Measurements from ENCODE around the gene STMN3.

STMN3 gene

DNA sequence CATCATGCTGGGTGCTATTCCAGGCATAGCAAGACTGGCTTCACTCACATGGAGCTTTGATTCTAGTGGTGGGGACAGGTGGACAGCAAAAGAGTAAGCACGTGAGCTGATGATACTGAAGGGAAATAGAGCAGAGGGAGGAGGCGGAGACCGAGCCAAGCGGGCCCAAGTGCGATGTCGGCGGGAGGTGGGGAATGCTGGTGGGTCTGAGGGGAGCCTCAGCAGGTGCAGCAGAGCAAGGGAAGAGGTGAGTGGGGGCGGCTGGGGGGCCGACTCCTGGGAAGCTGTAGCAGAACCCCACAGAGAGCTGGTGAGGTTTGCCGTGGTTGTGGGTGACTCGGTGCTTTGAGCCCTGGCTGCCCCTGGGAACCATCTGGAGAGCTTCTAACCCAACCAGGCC is 15.1 kb upstream of the STMN3 start:
- ChIA-PET CTCF (no interaction called here), POLR2A (interaction anchor here (2.2 kb wide), 1 partner anchor 10 kb away, joined by 7 read pairs; the partner anchor contains the start of gene RTEL1)
- TF ChIP-seq FOXM1 (IDR thresholded peaks at IDR 0.05; ENCODE audit: borderline replicate concordance) (no peak), NFRKB (IDR thresholded peaks at IDR 0.05) (no peak), HDGF (IDR thresholded peaks at IDR 0.05; ENCODE audit: borderline replicate concordance) (no peak), CTBP1 (IDR thresholded peaks at IDR 0.05; ENCODE audit: borderline replicate concordance) (no peak), ARNT (IDR thresholded peaks at IDR 0.05) (no peak)
- no peak for DNase-seq (ENCODE audit: extremely low spot score)

DNA sequence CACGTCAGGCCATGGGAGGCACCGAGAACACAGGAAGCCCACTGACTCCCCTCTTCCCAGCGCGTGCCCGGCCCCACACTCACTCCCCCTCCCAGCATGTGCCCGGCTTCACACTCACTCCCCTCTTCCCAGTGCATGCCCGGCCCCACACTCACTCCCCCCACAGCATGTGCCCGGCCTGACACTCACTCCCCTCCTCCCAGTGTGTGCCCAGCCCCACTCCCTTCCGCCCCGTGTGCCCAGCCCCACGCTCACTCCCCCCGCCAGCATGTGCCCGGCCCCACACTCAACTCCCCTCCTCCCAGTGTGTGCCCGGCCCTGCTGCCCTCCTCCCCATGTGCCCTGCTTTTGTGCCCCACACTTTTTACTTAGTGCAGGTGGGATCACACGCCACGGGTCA is 14.6 kb upstream of the STMN3 start:
- no peak for TF ChIP-seq L3MBTL2 (conservative IDR thresholded peaks at IDR 0.05)
- no peak for TF ChIP-seq CTBP1 (IDR thresholded peaks at IDR 0.05; ENCODE audit: borderline replicate concordance)
- TF ChIP-seq, protein P1, sequence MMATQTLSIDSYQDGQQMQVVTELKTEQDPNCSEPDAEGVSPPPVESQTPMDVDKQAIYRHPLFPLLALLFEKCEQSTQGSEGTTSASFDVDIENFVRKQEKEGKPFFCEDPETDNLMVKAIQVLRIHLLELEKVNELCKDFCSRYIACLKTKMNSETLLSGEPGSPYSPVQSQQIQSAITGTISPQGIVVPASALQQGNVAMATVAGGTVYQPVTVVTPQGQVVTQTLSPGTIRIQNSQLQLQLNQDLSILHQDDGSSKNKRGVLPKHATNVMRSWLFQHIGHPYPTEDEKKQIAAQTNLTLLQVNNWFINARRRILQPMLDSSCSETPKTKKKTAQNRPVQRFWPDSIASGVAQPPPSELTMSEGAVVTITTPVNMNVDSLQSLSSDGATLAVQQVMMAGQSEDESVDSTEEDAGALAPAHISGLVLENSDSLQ (IDR thresholded peaks at IDR 0.05) = no peak
- no peak for TF ChIP-seq ARNT (IDR thresholded peaks at IDR 0.05)
- no peak for TF ChIP-seq BHLHE40 (IDR thresholded peaks at IDR 0.05; ENCODE audit: borderline replicate concordance)
- TF ChIP-seq ZNF384 (IDR thresholded peaks at IDR 0.05) = no peak
- no peak for TF ChIP-seq LEF1 (IDR thresholded peaks at IDR 0.05; ENCODE audit: borderline replicate concordance)
- no peak for TF ChIP-seq FOXM1 (IDR thresholded peaks at IDR 0.05; ENCODE audit: borderline replicate concordance)
- no peak for TF ChIP-seq FOXK2 (IDR thresholded peaks at IDR 0.05)
- TF ChIP-seq TARDBP (IDR thresholded peaks at IDR 0.05) = no peak
- no peak for TF ChIP-seq SUZ12 (IDR thresholded peaks at IDR 0.05)
- no peak for TF ChIP-seq ELF4 (IDR thresholded peaks at IDR 0.05)
- TF ChIP-seq NFRKB (IDR thresholded peaks at IDR 0.05) = no peak
- TF ChIP-seq HDGF (IDR thresholded peaks at IDR 0.05; ENCODE audit: borderline replicate concordance) = no peak
- no peak for TF ChIP-seq SP1 (IDR thresholded peaks at IDR 0.05)
- no peak for TF ChIP-seq FOXA1 (IDR thresholded peaks at IDR 0.05)
- CTCF ChIA-PET = interaction anchor here (0.6 kb wide), 1 partner anchor 132 kb away, joined by 3 read pairs; no protein-coding TSS in a partner anchor
- DNase-seq (ENCODE audit: extremely low spot score) = no peak
- POLR2A ChIA-PET = interaction anchor here (2.2 kb wide), 1 partner anchor 10 kb away, joined by 7 read pairs; the partner anchor contains the start of gene RTEL1

DNA sequence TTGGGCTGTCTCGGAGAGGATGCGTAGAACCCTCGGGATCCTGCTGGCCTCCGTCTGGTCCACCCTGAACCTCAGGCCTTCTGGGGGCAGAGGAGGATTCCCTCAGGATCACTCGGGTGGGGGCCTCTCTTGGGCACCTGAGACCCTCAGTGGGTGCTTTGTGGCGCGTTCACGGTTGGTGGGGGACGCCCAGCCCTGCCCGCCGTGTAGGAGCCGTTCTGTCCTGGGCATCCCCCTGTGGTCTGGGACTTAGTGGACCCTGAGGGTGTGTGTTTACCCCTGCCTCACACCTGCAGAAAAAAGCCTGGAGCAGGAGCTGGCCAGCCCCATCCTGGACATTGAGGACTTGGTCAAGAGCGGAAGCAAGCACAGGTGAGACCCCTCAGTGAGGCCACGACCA is 12.5 kb upstream of the STMN3 start:
- ChIA-PET POLR2A (no interaction called here), CTCF (no interaction called here)
- no peak for DNase-seq (ENCODE audit: extremely low spot score)
- TF ChIP-seq LEF1 (IDR thresholded peaks at IDR 0.05; ENCODE audit: borderline replicate concordance) (no peak), ARNT (IDR thresholded peaks at IDR 0.05) (no peak), NFRKB (IDR thresholded peaks at IDR 0.05) (no peak), SP1 (IDR thresholded peaks at IDR 0.05) (no peak), CTBP1 (IDR thresholded peaks at IDR 0.05; ENCODE audit: borderline replicate concordance) (no peak), ZNF384 (IDR thresholded peaks at IDR 0.05) (no peak), HDGF (IDR thresholded peaks at IDR 0.05; ENCODE audit: borderline replicate concordance) (no peak), FOXM1 (IDR thresholded peaks at IDR 0.05; ENCODE audit: borderline replicate concordance) (no peak), SUZ12 (IDR thresholded peaks at IDR 0.05) (no peak), TARDBP (IDR thresholded peaks at IDR 0.05) (no peak), BHLHE40 (IDR thresholded peaks at IDR 0.05; ENCODE audit: borderline replicate concordance) (no peak), FOXK2 (IDR thresholded peaks at IDR 0.05) (no peak), ELF4 (IDR thresholded peaks at IDR 0.05) (no peak)
- TF ChIP-seq, protein P1 (IDR thresholded peaks at IDR 0.05) = no peak

DNA sequence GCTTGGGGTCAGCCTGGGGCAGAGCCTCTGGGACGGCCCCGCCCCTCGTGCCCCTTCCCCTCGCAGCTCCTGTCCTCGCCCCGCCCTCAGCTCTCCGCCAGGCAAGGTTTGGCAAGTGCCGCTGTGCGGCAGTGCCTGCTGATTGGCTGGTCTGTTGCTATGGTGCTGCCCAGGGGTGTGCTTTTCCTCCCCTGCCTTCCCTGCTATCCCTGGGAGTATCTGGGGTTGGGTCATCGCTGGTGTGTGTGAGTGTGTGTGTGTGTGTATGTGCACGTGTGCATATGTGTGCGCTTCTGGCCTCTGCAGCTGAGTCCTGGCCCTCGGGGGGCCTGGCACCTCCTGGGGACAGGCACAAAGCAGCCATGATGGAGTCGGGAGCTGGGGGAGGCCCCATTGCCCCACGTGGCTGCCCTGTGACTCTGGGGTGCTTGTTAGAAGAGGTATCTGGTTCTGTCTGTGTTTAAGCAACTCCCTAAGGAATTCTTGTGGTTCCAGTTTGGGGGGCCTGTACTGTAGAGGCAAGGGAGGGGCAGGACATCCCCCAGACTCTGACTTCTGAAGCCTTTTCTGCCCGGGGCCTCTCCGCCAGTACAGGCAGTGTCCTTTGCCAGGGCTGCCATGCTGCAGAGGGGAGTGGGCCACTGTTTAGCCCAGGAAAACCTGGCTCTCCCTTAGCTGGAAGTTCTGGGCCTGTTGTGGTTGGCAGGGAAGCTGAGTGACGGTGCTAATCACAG is 11.8 kb upstream of the STMN3 start:
- POLR2A ChIA-PET = no interaction called here
- no peak for DNase-seq (ENCODE audit: extremely low spot score)
- TF ChIP-seq ELF4 (IDR thresholded peaks at IDR 0.05) = no peak
- no peak for TF ChIP-seq TARDBP (IDR thresholded peaks at IDR 0.05)
- TF ChIP-seq BHLHE40 (IDR thresholded peaks at IDR 0.05; ENCODE audit: borderline replicate concordance) = no peak
- TF ChIP-seq FOXM1 (IDR thresholded peaks at IDR 0.05; ENCODE audit: borderline replicate concordance) = no peak
- TF ChIP-seq SUZ12 (IDR thresholded peaks at IDR 0.05) = no peak
- TF ChIP-seq CTBP1 (IDR thresholded peaks at IDR 0.05; ENCODE audit: borderline replicate concordance) = no peak
- TF ChIP-seq, protein P1 (IDR thresholded peaks at IDR 0.05) = no peak
- no peak for TF ChIP-seq LEF1 (IDR thresholded peaks at IDR 0.05; ENCODE audit: borderline replicate concordance)
- no peak for TF ChIP-seq FOXK2 (IDR thresholded peaks at IDR 0.05)
- no peak for TF ChIP-seq SP1 (IDR thresholded peaks at IDR 0.05)
- no peak for TF ChIP-seq ARNT (IDR thresholded peaks at IDR 0.05)
- TF ChIP-seq ZNF384 (IDR thresholded peaks at IDR 0.05) = no peak
- no peak for TF ChIP-seq NFRKB (IDR thresholded peaks at IDR 0.05)
- TF ChIP-seq FOXA1 (IDR thresholded peaks at IDR 0.05) = no peak
- TF ChIP-seq HDGF (IDR thresholded peaks at IDR 0.05; ENCODE audit: borderline replicate concordance) = no peak
- TF ChIP-seq L3MBTL2 (conservative IDR thresholded peaks at IDR 0.05) = no peak
- CTCF ChIA-PET = no interaction called here

DNA sequence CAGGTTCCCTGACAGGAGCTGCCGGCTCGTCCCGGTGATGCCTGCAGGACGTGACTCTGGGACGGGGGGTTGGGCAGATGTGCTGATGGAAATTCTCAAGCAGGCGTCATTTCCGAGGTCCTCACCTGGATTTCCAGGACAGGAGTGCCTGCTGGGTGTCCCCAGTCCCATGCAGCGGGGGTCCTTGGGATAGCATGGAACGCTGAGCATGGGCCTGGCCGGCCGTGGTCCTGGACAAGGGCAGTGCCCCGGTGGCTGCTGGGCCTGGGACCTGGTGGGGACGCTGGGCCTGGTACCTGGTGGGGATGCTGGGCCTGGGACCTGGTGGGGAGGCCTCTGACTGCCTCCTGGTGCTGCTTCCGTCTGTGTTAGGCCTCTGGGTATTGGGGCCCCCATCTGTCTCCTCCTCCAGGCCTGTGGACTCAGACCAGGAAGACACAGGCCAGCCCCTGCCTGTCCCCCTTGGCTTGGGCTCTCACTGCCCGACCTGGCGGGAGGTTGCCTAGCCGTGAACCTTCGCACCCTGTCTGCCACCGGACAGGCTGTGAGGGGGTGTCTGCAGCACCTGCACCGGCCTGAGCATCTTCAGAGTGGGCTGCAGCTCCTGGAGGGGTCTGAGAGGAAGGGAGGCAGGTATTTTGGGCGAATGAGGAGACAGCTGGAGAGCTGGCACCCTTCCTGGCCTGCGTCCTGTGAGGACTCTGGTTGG is 11.1 kb upstream of the STMN3 start:
- ChIA-PET POLR2A (no interaction called here), CTCF (no interaction called here)
- TF ChIP-seq BHLHE40 (IDR thresholded peaks at IDR 0.05; ENCODE audit: borderline replicate concordance) = no peak
- no peak for TF ChIP-seq CTBP1 (IDR thresholded peaks at IDR 0.05; ENCODE audit: borderline replicate concordance)
- no peak for TF ChIP-seq SUZ12 (IDR thresholded peaks at IDR 0.05)
- TF ChIP-seq FOXA1 (IDR thresholded peaks at IDR 0.05) = no peak
- TF ChIP-seq LEF1 (IDR thresholded peaks at IDR 0.05; ENCODE audit: borderline replicate concordance) = no peak
- TF ChIP-seq, protein P1 (IDR thresholded peaks at IDR 0.05) = no peak
- no peak for TF ChIP-seq L3MBTL2 (conservative IDR thresholded peaks at IDR 0.05)
- no peak for TF ChIP-seq TARDBP (IDR thresholded peaks at IDR 0.05)
- no peak for DNase-seq (ENCODE audit: extremely low spot score)
